Astrocyte of the spinal cord (primary cell): ENCODE results near the gene PAPSS2.

ENCODE experiments used
- DNase-seq: peaks from one replicate; pipeline ENCODE4 v3.0.0; 2011; ENCODE audit warnings: low read depth, low spot score
- H3K4me3 ChIP-seq: 2 replicates; pipeline ENCODE4 v1.5.1; 2011; ENCODE audit warnings: low read depth, mild to moderate bottlenecking, low read length, moderate library complexity
- CTCF ChIP-seq: IDR thresholded peaks from 2 replicates; pipeline ENCODE4 v1.5.1; 2012; ENCODE audit warnings: low read depth, mild to moderate bottlenecking, low read length, inconsistent platforms
- in situ Hi-C: cut with HindIII; loops from 2 replicates; pipeline ENCODE4 v1.10.0; 2017; ENCODE audit warnings: low sequenced_read_pairs

Gene PAPSS2

GRCh38 chr10:87658321-87658795 is 1.3 kb upstream of the PAPSS2 start:
- in situ Hi-C loops: no loop called here
- no peak for TF ChIP-seq CTCF
- H3K4me3 ChIP-seq: no peak overlapping the region
- peak; percentile 26 for DNase-seq

GRCh38 chr10:87658858-87659555 is 671 bp upstream of the PAPSS2 start:
- peak; percentile 18 for DNase-seq
- TF ChIP-seq CTCF: no peak
- in situ Hi-C loops: no loop called here
- peak overlapping the region; percentile 92 for H3K4me3 ChIP-seq

GRCh38 chr10:87660484-87661133 is 931 bp downstream of the PAPSS2 start:
- in situ Hi-C loops: no loop called here
- TF ChIP-seq CTCF: no peak
- peak; percentile 60 for DNase-seq
- H3K4me3 ChIP-seq: peak overlapping the region; percentile 92

- in situ Hi-C loops: no loop called here
- DNase-seq: peak; percentile 40
- no peak overlapping the region for H3K4me3 ChIP-seq
- no peak for TF ChIP-seq CTCF
Observed at GRCh38 chr10:87661861-87662785, 2.4 kb downstream of the PAPSS2 start.

- no peak for TF ChIP-seq CTCF
- DNase-seq: no peak
- in situ Hi-C loops: no loop called here
- no peak overlapping the region for H3K4me3 ChIP-seq
Observed at GRCh38 chr10:87664276-87664701, 4.6 kb downstream of the PAPSS2 start.

GRCh38 chr10:87667493-87667892 is 7.8 kb downstream of the PAPSS2 start:
- no peak for TF ChIP-seq CTCF
- no peak for DNase-seq
- no peak overlapping the region for H3K4me3 ChIP-seq
- in situ Hi-C loops: no loop called here
